ENCODE results near the gene STARD7.

The STARD7 gene

DNA sequence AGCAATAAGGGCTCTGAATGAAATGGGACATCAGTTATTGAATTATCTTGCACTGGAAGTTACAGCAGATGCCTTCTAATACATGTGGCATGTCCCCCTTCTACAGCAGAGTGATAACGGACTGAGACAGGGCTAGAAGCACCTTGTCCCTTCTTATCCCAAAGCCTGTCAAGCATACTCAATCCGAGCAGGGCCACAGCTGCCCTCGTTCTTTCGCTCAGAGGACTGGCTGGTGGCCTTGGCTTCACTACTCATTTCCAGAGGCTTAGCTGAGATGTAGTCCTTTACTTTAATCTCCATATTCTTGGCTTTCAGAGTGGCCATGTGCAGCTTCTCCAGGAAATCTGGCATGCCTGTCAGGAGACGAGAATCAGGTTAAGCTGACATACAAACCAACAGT, 22.1 kb downstream of the STARD7 start:
- TF ChIP-seq, protein P1, sequence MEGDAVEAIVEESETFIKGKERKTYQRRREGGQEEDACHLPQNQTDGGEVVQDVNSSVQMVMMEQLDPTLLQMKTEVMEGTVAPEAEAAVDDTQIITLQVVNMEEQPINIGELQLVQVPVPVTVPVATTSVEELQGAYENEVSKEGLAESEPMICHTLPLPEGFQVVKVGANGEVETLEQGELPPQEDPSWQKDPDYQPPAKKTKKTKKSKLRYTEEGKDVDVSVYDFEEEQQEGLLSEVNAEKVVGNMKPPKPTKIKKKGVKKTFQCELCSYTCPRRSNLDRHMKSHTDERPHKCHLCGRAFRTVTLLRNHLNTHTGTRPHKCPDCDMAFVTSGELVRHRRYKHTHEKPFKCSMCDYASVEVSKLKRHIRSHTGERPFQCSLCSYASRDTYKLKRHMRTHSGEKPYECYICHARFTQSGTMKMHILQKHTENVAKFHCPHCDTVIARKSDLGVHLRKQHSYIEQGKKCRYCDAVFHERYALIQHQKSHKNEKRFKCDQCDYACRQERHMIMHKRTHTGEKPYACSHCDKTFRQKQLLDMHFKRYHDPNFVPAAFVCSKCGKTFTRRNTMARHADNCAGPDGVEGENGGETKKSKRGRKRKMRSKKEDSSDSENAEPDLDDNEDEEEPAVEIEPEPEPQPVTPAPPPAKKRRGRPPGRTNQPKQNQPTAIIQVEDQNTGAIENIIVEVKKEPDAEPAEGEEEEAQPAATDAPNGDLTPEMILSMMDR (IDR thresholded peaks at IDR 0.05): no peak

DNA sequence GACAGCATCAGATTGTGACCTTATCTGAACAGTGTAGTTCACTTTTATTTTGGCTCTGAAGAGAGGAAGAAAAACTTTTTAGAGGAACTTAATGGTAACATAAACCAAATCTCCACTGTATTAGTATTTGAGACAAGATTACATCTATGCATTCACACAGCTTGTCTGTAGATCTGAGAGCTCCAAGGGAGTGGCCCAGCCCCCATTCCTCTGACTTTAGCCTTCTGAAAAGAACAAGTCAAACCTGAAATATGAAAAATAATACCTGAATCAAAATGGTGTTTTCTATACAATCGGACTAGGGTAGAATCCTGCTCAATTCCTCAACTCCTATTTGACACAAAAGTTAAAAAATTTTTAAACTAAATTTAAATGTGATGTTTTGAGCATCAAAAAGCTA, 23.1 kb downstream of the STARD7 start:
- TF ChIP-seq, protein P1 (IDR thresholded peaks at IDR 0.05): no peak

DNA sequence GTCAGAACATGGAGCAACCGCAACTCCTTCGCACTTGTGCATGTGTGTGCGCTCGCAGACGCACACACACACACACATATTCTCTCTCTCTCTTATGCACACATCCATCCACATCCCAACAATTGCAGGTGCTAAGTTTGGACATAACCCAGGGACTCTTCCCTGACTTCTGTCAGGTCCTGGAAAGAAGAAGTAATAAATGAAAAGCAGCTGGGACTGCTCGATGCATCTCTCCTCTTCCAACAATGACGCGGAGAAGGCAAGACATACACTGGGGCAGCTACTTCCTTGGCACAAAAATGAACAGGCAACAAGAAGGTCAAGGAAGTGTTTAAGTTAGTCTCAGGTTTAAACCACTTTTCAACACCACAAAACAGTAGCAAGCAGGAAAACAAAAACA, 23.6 kb downstream of the STARD7 start:
- TF ChIP-seq, protein P1 (IDR thresholded peaks at IDR 0.05): no peak

DNA sequence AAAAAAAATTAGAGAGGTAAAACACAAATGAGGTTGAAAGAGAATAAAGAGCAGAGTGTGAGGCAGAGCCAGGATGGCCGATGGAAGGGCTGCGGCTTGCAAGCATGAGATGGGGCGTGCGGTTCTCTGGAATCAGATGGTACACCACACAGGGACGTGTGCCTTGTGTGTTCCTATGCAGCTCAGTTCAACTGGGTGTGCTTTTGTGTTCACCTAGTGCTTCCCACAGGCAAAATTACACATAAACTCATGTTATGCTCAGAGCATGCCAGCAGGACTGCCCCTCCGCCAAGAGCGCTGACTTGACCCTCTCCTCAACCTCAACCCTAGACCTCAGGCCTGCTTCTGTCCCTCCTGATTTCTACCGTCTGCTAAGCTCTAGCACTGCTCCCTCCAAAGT, 24.4 kb downstream of the STARD7 start:
- TF ChIP-seq, protein P1 (IDR thresholded peaks at IDR 0.05): no peak

DNA sequence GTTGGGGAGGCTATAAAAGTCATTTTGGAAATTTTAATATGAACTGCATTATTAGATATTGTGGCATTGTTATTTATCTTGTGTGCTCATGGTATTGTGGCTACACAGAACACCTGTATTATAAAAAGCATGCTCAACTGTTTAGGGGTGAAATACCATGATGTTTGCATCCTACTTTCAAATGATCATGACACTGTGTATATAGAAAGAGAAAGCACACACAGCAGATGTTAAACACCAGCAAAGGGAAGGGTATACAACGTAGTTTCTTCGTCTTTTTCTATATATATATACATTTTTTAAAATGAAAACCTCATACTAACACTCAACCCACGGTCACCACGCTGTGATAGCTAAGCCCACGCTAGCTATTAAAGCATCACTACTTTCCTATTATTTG, 27.1 kb downstream of the STARD7 start:
- TF ChIP-seq, protein P1 (IDR thresholded peaks at IDR 0.05): no peak

DNA sequence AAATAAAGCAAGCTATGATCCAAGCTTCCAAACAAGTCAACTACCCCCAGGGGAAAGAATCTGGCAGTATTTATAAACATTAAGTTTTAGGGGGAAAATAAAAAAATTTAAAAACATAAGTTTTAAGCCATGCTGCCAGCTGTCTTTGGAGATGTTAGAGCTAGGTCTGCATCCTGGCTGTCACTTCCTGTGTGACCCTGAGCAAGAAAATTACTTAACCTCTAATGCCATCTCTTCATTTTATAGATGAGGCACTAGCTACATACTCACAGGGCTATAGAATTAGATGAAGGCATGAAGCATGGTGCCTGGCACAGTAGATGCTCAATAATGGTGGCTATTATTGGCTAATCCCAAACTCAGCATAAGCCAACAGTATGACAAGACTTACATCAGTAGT, 28.1 kb downstream of the STARD7 start:
- TF ChIP-seq, protein P1 (IDR thresholded peaks at IDR 0.05): no peak

DNA sequence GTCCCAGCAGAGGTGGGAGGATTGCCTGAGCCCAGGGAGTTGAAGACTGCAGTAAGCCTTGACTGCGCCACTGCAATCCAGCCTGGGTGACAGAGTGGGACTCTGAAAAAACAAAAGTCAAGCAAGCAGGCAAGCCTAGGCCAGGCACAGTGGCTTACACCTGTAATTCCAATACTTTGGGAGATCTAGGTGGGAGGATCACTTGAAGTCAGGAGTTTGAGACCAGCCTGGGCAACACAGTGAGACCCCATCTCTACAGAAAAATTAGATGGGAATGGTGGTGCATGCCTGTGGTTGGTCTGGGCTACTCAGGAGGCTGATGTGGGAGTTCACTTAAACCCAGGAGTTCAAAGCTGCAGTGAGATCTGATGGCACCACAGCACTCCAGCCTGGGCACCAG, 28.6 kb downstream of the STARD7 start:
- TF ChIP-seq, protein P1 (IDR thresholded peaks at IDR 0.05): no peak

DNA sequence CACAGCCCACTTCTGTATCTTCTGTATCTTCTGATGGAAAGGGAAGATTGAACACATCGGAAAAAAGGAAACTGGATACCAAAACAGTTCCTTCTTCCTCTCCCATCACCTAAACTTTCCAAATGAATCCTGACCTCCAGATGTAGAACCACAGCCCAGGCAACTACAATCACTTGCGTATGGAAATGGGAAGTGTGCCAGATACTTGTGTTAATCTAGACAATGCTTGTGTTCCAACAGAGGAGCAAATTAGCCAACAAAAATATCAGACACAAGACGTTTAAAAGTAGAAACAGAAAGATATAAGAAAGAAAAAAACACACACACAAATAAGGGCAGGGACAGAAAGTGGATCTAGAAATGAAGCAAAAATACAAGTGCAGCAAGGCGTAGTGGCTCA, 32.0 kb downstream of the STARD7 start:
- TF ChIP-seq, protein P1 (IDR thresholded peaks at IDR 0.05): no peak

All from LNCAP (cell line).